Hepatocyte (in vitro differentiated cells): ENCODE results near the gene CYSRT1. TPM values are rescaled to one million over a fixed set of nuclear protein-coding genes. Genes with fewer than 3 reads are reported as not detected.

Source experiments
- DNase-seq: peaks from one replicate; pipeline ENCODE4 v3.0.0-alpha.2; 2016; ENCODE audit warnings: low spot score
- H2AFZ ChIP-seq: fragments of 200-600 bp; sonication (generic); 2 replicates; pipeline ENCODE4 v1.6.0; 2016; ENCODE audit warnings: antibody characterized with exemption, mild to moderate bottlenecking
- H3K27ac ChIP-seq: fragments of 200-600 bp; sonication (generic); 2 replicates; pipeline ENCODE4 v1.5.1; 2016; ENCODE audit warnings: mild to moderate bottlenecking
- H3K27me3 ChIP-seq: fragments of 200-600 bp; sonication (generic); 2 replicates; pipeline ENCODE4 v1.6.1; 2016
- H3K36me3 ChIP-seq: fragments of 200-600 bp; sonication (generic); replicated peaks from 2 replicates; pipeline ENCODE4 v1.5.1; 2016; ENCODE audit warnings: low read depth; ENCODE audit not compliant: insufficient read depth
- H3K4me1 ChIP-seq: fragments of 200-600 bp; sonication (generic); 2 replicates; pipeline ENCODE4 v1.5.1; 2016; ENCODE audit warnings: mild to moderate bottlenecking, moderate library complexity; ENCODE audit not compliant: insufficient read depth
- H3K4me2 ChIP-seq: fragments of 200-600 bp; sonication (generic); 2 replicates; pipeline ENCODE4 v1.6.0; 2016
- H3K4me3 ChIP-seq: fragments of 200-600 bp; sonication (generic); 2 replicates; pipeline ENCODE4 v1.5.1; 2016; ENCODE audit warnings: mild to moderate bottlenecking
- H3K79me2 ChIP-seq: fragments of 200-600 bp; sonication (generic); 2 replicates; pipeline ENCODE4 v1.6.0; 2017; ENCODE audit warnings: mild to moderate bottlenecking
- H3K9me2 ChIP-seq: fragments of 200-600 bp; sonication (generic); replicated peaks from 2 replicates; pipeline ENCODE4 v1.6.0; 2017; ENCODE audit warnings: mild to moderate bottlenecking; ENCODE audit not compliant: insufficient read depth
- H3K9me3 ChIP-seq: fragments of 200-600 bp; sonication (generic); 2 replicates; pipeline ENCODE4 v1.5.1; 2016; ENCODE audit warnings: low read depth, mild to moderate bottlenecking
- H4K20me1 ChIP-seq: fragments of 200-600 bp; sonication (generic); 2 replicates; pipeline ENCODE4 v1.6.0; 2016; ENCODE audit warnings: mild to moderate bottlenecking; ENCODE audit not compliant: insufficient read depth, poor library complexity, severe bottlenecking
- EZH2 ChIP-seq: fragments of 200-600 bp; sonication (generic); IDR thresholded peaks from 2 replicates; pipeline ENCODE4 v1.6.1; 2016; ENCODE audit warnings: antibody characterized with exemption, mild to moderate bottlenecking, borderline replicate concordance
- EZH2phosphoT487 ChIP-seq: fragments of 200-600 bp; sonication (generic); IDR thresholded peaks from one replicate; pipeline ENCODE4 v1.6.1; 2018; ENCODE audit warnings: antibody characterized with exemption, mild to moderate bottlenecking, low read depth, moderate library complexity; ENCODE audit not compliant: unreplicated experiment, severe bottlenecking
- WGBS: methylation state at CpG from one replicate; pipeline ENCODE4 v1.1.6; 2016; ENCODE audit warnings: low lambda C conversion rate; ENCODE audit errors: missing lambda C conversion rate; 5-methylcytosine and 5-hydroxymethylcytosine counted together
- polyA plus RNA-seq: library from polyadenylated mRNA; unstranded; fragments of >200 nt; fragmentation: Nextera tagmentation; extraction: Ambion mirVana; gene quantifications from 2 replicates; pipeline ENCODE4 v1.2.1, GENCODE V29; 2016
- total RNA-seq: library from RNA; depleted of rRNA; stranded (reverse); fragments of >200 nt; gene quantifications from 2 replicates; pipeline ENCODE4 v1.2.3, GENCODE V29; 2014
- TF ChIP-seq, protein P1 (sequence below): fragments of 200-600 bp; sonication (generic); IDR thresholded peaks from 2 replicates; pipeline ENCODE4 v1.5.1; 2016; ENCODE audit warnings: antibody characterized with exemption, mild to moderate bottlenecking; ENCODE audit not compliant: poor library complexity

The CYSRT1 gene
- total and polyA plus RNA-seq, 2 experiments from 2014 or later, result 1.4 to 2.1 TPM

- WGBS, result 87% methylated on average over 7 of the region's 7 CpGs
- Histone ChIP-seq H3K27ac (no peak overlapping the region), H3K9me2 (no peaks in the 10 kb centered on the region), H3K9me3 (no peaks in the 10 kb centered on the region), H2AFZ (no peak overlapping the region), H4K20me1 (no peaks in the 10 kb centered on the region), H3K4me2 (peak overlapping the region; percentile 87), H3K27me3 (no peaks in the 10 kb centered on the region), H3K4me3 (no peak overlapping the region), H3K36me3 (no peaks in the 10 kb centered on the region), H3K79me2 (peaks cover 51% of the 10 kb centered on the region), H3K4me1 (peaks cover 23% of the 10 kb centered on the region)
- no peak for DNase-seq
- no peak for TF ChIP-seq EZH2phosphoT487
- TF ChIP-seq, protein P1, sequence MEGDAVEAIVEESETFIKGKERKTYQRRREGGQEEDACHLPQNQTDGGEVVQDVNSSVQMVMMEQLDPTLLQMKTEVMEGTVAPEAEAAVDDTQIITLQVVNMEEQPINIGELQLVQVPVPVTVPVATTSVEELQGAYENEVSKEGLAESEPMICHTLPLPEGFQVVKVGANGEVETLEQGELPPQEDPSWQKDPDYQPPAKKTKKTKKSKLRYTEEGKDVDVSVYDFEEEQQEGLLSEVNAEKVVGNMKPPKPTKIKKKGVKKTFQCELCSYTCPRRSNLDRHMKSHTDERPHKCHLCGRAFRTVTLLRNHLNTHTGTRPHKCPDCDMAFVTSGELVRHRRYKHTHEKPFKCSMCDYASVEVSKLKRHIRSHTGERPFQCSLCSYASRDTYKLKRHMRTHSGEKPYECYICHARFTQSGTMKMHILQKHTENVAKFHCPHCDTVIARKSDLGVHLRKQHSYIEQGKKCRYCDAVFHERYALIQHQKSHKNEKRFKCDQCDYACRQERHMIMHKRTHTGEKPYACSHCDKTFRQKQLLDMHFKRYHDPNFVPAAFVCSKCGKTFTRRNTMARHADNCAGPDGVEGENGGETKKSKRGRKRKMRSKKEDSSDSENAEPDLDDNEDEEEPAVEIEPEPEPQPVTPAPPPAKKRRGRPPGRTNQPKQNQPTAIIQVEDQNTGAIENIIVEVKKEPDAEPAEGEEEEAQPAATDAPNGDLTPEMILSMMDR, result no peak
- no peak for TF ChIP-seq EZH2
Observed at GRCh38 chr9:137206602-137207001, 18.4 kb upstream of the CYSRT1 start.

GRCh38 chr9:137211532-137211931, 13.4 kb upstream of the CYSRT1 start:
- TF ChIP-seq EZH2, result no peak
- TF ChIP-seq EZH2phosphoT487, result no peak
- TF ChIP-seq, protein P1, result no peak
- no peaks in the 10 kb centered on the region for H4K20me1 ChIP-seq
- H3K36me3 ChIP-seq, result no peaks in the 10 kb centered on the region
- no peaks in the 10 kb centered on the region for H3K9me2 ChIP-seq
- no peak overlapping the region for H2AFZ ChIP-seq
- no peak overlapping the region for H3K4me2 ChIP-seq
- 93% methylated on average over 13 of the region's 13 CpGs for WGBS
- DNase-seq, result no peak
- no peaks in the 10 kb centered on the region for H3K27me3 ChIP-seq
- H3K79me2 ChIP-seq, result peaks cover 7% of the 10 kb centered on the region
- no peaks in the 10 kb centered on the region for H3K9me3 ChIP-seq
- no peak overlapping the region for H3K27ac ChIP-seq
- peaks cover 3% of the 10 kb centered on the region for H3K4me1 ChIP-seq
- no peak overlapping the region for H3K4me3 ChIP-seq

GRCh38 chr9:137212520-137212919, 12.5 kb upstream of the CYSRT1 start:
- Histone ChIP-seq H3K4me1 (peaks cover 8% of the 10 kb centered on the region), H3K79me2 (no peaks in the 10 kb centered on the region), H3K36me3 (no peaks in the 10 kb centered on the region), H4K20me1 (no peaks in the 10 kb centered on the region), H2AFZ (no peak overlapping the region), H3K9me3 (no peaks in the 10 kb centered on the region), H3K27me3 (no peaks in the 10 kb centered on the region), H3K27ac (no peak overlapping the region), H3K9me2 (no peaks in the 10 kb centered on the region), H3K4me3 (no peak overlapping the region), H3K4me2 (no peak overlapping the region)
- 94% methylated on average over 19 of the region's 21 CpGs for WGBS
- DNase-seq, result no peak
- TF ChIP-seq EZH2phosphoT487 (no peak), EZH2 (no peak)
- TF ChIP-seq, protein P1, result no peak
